KG1 (cell line): ENCODE data around the gene CORIN.

ENCODE experiments used
- DNase-seq: peaks from one replicate; lab custom pipeline; 2025; lab: John Stamatoyannopoulos, UW

CORIN gene

GRCh38 chr4:47831026-47831679 lies 6.7 kb downstream of the CORIN start:
- no peak for DNase-seq

- DNase-seq = no peak
These were observed 7.4 kb downstream of the CORIN start for GRCh38 chr4:47830265-47831025.

- no peak for DNase-seq
These were observed 8.4 kb downstream of the CORIN start for GRCh38 chr4:47829438-47829837.

- no peak for DNase-seq
These were observed 10.4 kb downstream of the CORIN start for GRCh38 chr4:47827343-47828047.

- no peak for DNase-seq
These were observed 13.0 kb downstream of the CORIN start for GRCh38 chr4:47824840-47825239.

- DNase-seq = no peak
These were observed 18.7 kb downstream of the CORIN start for GRCh38 chr4:47819178-47819577.

GRCh38 chr4:47817275-47817674 lies 20.6 kb downstream of the CORIN start:
- DNase-seq = no peak

- DNase-seq = no peak
These were observed 21.1 kb downstream of the CORIN start for GRCh38 chr4:47816748-47817147.

- DNase-seq = no peak
These were observed 23.1 kb downstream of the CORIN start for GRCh38 chr4:47814618-47815295.

- DNase-seq = no peak
These were observed 28.1 kb downstream of the CORIN start for GRCh38 chr4:47809654-47810203.

GRCh38 chr4:47804598-47804997 lies 33.3 kb downstream of the CORIN start:
- DNase-seq = no peak

- no peak for DNase-seq
These were observed 36.3 kb downstream of the CORIN start for GRCh38 chr4:47801481-47802002.

GRCh38 chr4:47798165-47798564 lies 39.7 kb downstream of the CORIN start:
- no peak for DNase-seq

- DNase-seq = no peak
These were observed 45.9 kb downstream of the CORIN start for GRCh38 chr4:47791965-47792364.

- DNase-seq = no peak
These were observed 47.8 kb downstream of the CORIN start for GRCh38 chr4:47790105-47790504.

GRCh38 chr4:47788126-47788525 lies 49.7 kb downstream of the CORIN start:
- DNase-seq = no peak

GRCh38 chr4:47786958-47787370 lies 50.9 kb downstream of the CORIN start:
- DNase-seq = no peak

- DNase-seq = no peak
These were observed 52.7 kb downstream of the CORIN start for GRCh38 chr4:47785153-47785552.

- no peak for DNase-seq
These were observed 53.6 kb downstream of the CORIN start for GRCh38 chr4:47784222-47784621.

GRCh38 chr4:47776353-47776752 lies 61.5 kb downstream of the CORIN start:
- no peak for DNase-seq

- no peak for DNase-seq
These were observed 63.8 kb downstream of the CORIN start for GRCh38 chr4:47774079-47774478.

GRCh38 chr4:47771020-47771419 lies 66.8 kb downstream of the CORIN start:
- no peak for DNase-seq
